ENCODE data around the gene MERTK. TPM values are rescaled to one million over a fixed set of nuclear protein-coding genes. Genes with fewer than 3 reads are reported as not detected.

MERTK gene
- total and polyA plus RNA-seq, 10 of the 15 experiments (the other 5 are each of a cell fraction or from before 2014, with no cell fraction given) = 0.13 to 30.6 (median 0.50) TPM

DNA sequence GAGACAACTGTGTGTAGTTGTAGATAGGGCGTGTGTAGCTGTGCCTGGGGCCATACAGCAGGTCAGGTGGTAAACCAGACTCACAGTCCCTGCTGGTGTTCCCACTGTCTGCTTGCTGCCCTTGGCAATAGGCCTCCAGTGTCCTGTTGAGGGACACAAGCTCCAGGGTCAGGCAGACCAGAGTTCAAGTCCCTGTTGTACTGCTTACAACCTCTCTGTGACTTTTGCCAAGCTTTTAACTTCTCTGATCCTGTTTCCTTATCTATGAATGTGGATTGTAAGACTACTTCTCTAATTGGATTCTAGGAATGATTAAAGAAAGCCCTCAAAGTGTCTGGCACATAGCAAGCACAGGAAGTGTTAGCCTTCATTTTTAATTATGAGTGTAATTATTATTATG is 68.6 kb downstream of the MERTK start (continued):
- TF ChIP-seq, protein P1, sequence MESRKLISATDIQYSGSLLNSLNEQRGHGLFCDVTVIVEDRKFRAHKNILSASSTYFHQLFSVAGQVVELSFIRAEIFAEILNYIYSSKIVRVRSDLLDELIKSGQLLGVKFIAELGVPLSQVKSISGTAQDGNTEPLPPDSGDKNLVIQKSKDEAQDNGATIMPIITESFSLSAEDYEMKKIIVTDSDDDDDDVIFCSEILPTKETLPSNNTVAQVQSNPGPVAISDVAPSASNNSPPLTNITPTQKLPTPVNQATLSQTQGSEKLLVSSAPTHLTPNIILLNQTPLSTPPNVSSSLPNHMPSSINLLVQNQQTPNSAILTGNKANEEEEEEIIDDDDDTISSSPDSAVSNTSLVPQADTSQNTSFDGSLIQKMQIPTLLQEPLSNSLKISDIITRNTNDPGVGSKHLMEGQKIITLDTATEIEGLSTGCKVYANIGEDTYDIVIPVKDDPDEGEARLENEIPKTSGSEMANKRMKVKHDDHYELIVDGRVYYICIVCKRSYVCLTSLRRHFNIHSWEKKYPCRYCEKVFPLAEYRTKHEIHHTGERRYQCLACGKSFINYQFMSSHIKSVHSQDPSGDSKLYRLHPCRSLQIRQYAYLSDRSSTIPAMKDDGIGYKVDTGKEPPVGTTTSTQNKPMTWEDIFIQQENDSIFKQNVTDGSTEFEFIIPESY (IDR thresholded peaks at IDR 0.05) = no peak
- TF ChIP-seq SMAD1 (IDR thresholded peaks at IDR 0.05; ENCODE audit: low read depth, partially characterized antibody) = no peak
- no peak for TF ChIP-seq SUZ12 (IDR thresholded peaks at IDR 0.05; ENCODE audit: unreplicated experiment)
- no peak for TF ChIP-seq SMAD5 (IDR thresholded peaks at IDR 0.05; ENCODE audit: low read depth)

DNA sequence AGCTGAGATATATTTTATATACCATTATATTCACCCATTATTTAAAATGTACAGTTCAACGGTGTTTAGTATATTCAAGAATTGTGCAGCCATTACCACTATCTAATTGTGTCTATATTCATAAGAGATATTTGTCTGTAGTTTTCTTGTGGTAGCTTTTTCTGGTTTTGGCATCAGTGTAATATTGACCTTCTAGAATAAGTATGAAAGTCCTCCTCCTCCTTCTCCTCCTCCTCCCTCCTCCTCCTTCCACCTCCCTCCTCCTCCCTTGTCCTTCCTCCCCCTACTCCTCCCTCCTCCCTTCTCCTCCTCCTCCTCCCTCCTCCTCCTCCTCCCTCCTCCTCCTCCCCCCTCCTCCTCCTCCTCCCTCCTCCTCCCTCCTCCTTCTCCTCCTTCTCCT is 72.0 kb downstream of the MERTK start:
- intact Hi-C loops (cut with micrococcal nuclease; ENCODE audit: unreplicated experiment) (no loop called here), in situ Hi-C loops (cut with MboI) (no loop called here)
- no peak for FAIRE-seq
- Histone ChIP-seq H3K4me3 (no peak overlapping the region), H3K27ac (ENCODE audit: control insufficient read depth, insufficient read depth) (no peak overlapping the region), H3K27me3 (replicated peaks in 1 of 2; ENCODE audit: control insufficient read depth in 2 of 2, insufficient read depth in 2 of 2, low read length in 1 of 2) (no peaks in the 10 kb centered on the region), H3K4me1 (ENCODE audit: control insufficient read depth, insufficient read depth, low read length) (peaks cover 6% of the 10 kb centered on the region), H3K9ac (ENCODE audit: control insufficient read depth, insufficient read depth, low read length) (no peak overlapping the region), H3K4me2 (ENCODE audit: control insufficient read depth, insufficient read depth) (no peak overlapping the region), H4K20me1 (ENCODE audit: control insufficient read depth, insufficient read depth) (no peaks in the 10 kb centered on the region), H3K79me2 (ENCODE audit: control insufficient read depth, insufficient read depth, low read length) (no peaks in the 10 kb centered on the region), H2AFZ (ENCODE audit: control insufficient read depth, low read depth, low read length) (no peak overlapping the region), H3K9me3 (replicated peaks; ENCODE audit: control insufficient read depth, insufficient read depth, low read length) (no peaks in the 10 kb centered on the region), H3K36me3 (ENCODE audit: control insufficient read depth in 2 of 2, insufficient read depth in 2 of 2, low read length in 1 of 2) (no peaks in the 10 kb centered on the region)
- DNase-seq (ENCODE audit: low read depth, low spot score) = no peak
- SMC1A ChIA-PET (ENCODE audit: uncharacterized antibody, unreplicated experiment) = no interaction called here
- CTCF ChIA-PET = interaction anchor here (0.9 to 1.8 kb wide), 5 partner anchors 15 to 83 kb away, joined by 3 to 4 read pairs (median 3); no protein-coding TSS in a partner anchor
- no peak for ATAC-seq
- POLR2A ChIA-PET = interaction anchor here (1.0 kb wide), 1 partner anchor 9 kb away, joined by 3 read pairs; no protein-coding TSS in a partner anchor
- no TSS peak for BruUV-seq (replicated peaks)
- RAD21 ChIA-PET (ENCODE audit: unreplicated experiment) = no interaction called here
- WGBS (ENCODE audit: insufficient coverage, insufficient replicate concordance, low lambda C conversion rate, missing lambda C conversion rate) = 94% methylated on average over 1 of the region's 1 CpG
- TF ChIP-seq POLR2A (IDR thresholded peaks at IDR 0.05; ENCODE audit: low read depth, low read length) = no peak
- TF ChIP-seq POU2F2 (IDR thresholded peaks at IDR 0.05; ENCODE audit: borderline replicate concordance, low read depth, low read length) = no peak
- TF ChIP-seq, protein P2, sequence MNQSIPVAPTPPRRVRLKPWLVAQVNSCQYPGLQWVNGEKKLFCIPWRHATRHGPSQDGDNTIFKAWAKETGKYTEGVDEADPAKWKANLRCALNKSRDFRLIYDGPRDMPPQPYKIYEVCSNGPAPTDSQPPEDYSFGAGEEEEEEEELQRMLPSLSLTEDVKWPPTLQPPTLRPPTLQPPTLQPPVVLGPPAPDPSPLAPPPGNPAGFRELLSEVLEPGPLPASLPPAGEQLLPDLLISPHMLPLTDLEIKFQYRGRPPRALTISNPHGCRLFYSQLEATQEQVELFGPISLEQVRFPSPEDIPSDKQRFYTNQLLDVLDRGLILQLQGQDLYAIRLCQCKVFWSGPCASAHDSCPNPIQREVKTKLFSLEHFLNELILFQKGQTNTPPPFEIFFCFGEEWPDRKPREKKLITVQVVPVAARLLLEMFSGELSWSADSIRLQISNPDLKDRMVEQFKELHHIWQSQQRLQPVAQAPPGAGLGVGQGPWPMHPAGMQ (IDR thresholded peaks at IDR 0.05; ENCODE audit: borderline replicate concordance) = no peak
- no peak for TF ChIP-seq CBX5 (IDR thresholded peaks at IDR 0.05; ENCODE audit: low read depth)
- no peak for TF ChIP-seq JUND (IDR thresholded peaks at IDR 0.05; ENCODE audit: low read depth, low read length)
- no peak for TF ChIP-seq SMAD1 (IDR thresholded peaks at IDR 0.05; ENCODE audit: low read depth, partially characterized antibody)
- TF ChIP-seq, protein P3, sequence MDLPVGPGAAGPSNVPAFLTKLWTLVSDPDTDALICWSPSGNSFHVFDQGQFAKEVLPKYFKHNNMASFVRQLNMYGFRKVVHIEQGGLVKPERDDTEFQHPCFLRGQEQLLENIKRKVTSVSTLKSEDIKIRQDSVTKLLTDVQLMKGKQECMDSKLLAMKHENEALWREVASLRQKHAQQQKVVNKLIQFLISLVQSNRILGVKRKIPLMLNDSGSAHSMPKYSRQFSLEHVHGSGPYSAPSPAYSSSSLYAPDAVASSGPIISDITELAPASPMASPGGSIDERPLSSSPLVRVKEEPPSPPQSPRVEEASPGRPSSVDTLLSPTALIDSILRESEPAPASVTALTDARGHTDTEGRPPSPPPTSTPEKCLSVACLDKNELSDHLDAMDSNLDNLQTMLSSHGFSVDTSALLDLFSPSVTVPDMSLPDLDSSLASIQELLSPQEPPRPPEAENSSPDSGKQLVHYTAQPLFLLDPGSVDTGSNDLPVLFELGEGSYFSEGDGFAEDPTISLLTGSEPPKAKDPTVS (IDR thresholded peaks at IDR 0.05; ENCODE audit: low read depth, low read length) = no peak
- TF ChIP-seq FOS (IDR thresholded peaks at IDR 0.05; ENCODE audit: borderline replicate concordance, extremely low read depth, insufficient read length) = no peak
- no peak for TF ChIP-seq EED (IDR thresholded peaks at IDR 0.05; ENCODE audit: low read depth)
- TF ChIP-seq, protein P4, sequence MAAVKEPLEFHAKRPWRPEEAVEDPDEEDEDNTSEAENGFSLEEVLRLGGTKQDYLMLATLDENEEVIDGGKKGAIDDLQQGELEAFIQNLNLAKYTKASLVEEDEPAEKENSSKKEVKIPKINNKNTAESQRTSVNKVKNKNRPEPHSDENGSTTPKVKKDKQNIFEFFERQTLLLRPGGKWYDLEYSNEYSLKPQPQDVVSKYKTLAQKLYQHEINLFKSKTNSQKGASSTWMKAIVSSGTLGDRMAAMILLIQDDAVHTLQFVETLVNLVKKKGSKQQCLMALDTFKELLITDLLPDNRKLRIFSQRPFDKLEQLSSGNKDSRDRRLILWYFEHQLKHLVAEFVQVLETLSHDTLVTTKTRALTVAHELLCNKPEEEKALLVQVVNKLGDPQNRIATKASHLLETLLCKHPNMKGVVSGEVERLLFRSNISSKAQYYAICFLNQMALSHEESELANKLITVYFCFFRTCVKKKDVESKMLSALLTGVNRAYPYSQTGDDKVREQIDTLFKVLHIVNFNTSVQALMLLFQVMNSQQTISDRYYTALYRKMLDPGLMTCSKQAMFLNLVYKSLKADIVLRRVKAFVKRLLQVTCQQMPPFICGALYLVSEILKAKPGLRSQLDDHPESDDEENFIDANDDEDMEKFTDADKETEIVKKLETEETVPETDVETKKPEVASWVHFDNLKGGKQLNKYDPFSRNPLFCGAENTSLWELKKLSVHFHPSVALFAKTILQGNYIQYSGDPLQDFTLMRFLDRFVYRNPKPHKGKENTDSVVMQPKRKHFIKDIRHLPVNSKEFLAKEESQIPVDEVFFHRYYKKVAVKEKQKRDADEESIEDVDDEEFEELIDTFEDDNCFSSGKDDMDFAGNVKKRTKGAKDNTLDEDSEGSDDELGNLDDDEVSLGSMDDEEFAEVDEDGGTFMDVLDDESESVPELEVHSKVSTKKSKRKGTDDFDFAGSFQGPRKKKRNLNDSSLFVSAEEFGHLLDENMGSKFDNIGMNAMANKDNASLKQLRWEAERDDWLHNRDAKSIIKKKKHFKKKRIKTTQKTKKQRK (IDR thresholded peaks at IDR 0.05; ENCODE audit: low read depth, low read length) = no peak
- TF ChIP-seq RBBP5 (conservative IDR thresholded peaks at IDR 0.05) = no peak
- no peak for TF ChIP-seq SIX5 (IDR thresholded peaks at IDR 0.05; ENCODE audit: low read depth, low read length, severe bottlenecking)

Data from GM12878 (cell line).